CD4-positive, alpha-beta T cell (primary cell): ENCODE data around the gene SCG5. TPM values are rescaled to one million over a fixed set of nuclear protein-coding genes. Genes with fewer than 3 reads are reported as not detected.

ENCODE experiments used
- ATAC-seq: fragments of 200-7000 bp; cut with Tn5 transposase; one replicate; pipeline ENCODE4 v1.10.0; 2022; ENCODE audit warnings: mild to moderate bottlenecking; ENCODE audit not compliant: poor library complexity
- CTCF ChIA-PET: fragments of 350-600 bp; sonication (Branson Sonifier 250); formaldehyde crosslinking; loops from one replicate; lab custom pipeline; 2021; ENCODE audit warnings: antibody characterized with exemption, inconsistent platforms; lab: Charles Lee
- POLR2A ChIA-PET: fragments of 350-600 bp; sonication (Branson Sonifier 250); formaldehyde crosslinking; loops from one replicate; lab custom pipeline; 2021; ENCODE audit warnings: antibody characterized with exemption, inconsistent platforms; lab: Charles Lee
- DNase-seq, 14 experiments: peaks; one replicate each; pipeline ENCODE4 v3.0.0-alpha.2; 2013 to 2020; ENCODE audit warnings: mixed read lengths in 2 of 14
- H3K27ac ChIP-seq, 2 donors: one replicate each; pipeline versions ENCODE4 v1.5.1 to v1.7.0; 2013; ENCODE audit warnings: low read length in 2 of 2, low read depth in 1 of 2, mild to moderate bottlenecking in 1 of 2
- H3K27me3 ChIP-seq, 2 experiments: 1 replicate in 1 of 2; 2 replicates in 1 of 2; pipeline versions ENCODE4 v1.6.1 to v1.7.0; 2013; ENCODE audit warnings: low read length in 2 of 2, control low read depth in 1 of 2, mild to moderate bottlenecking in 1 of 2, moderate library complexity in 1 of 2; ENCODE audit not compliant: insufficient read depth in 2 of 2, control insufficient read depth in 1 of 2
- H3K36me3 ChIP-seq: one replicate; pipeline ENCODE4 v1.6.1; 2013; ENCODE audit warnings: low read length, control low read depth; ENCODE audit not compliant: insufficient read depth
- H3K4me1 ChIP-seq: one replicate; pipeline ENCODE4 v1.6.1; 2013; ENCODE audit warnings: low read length, control low read depth; ENCODE audit not compliant: insufficient read depth
- H3K4me3 ChIP-seq: one replicate; pipeline ENCODE4 v1.5.1; 2013; ENCODE audit warnings: mild to moderate bottlenecking, low read length, moderate library complexity
- H3K9me3 ChIP-seq, 2 experiments: 1 replicate in 1 of 2; 2 replicates in 1 of 2; pipeline versions ENCODE4 v1.6.1 to v1.7.0; 2013; ENCODE audit warnings: low read length in 2 of 2, mild to moderate bottlenecking in 2 of 2, control low read depth in 1 of 2, moderate library complexity in 1 of 2; ENCODE audit not compliant: control insufficient read depth in 1 of 2, insufficient read depth in 1 of 2
- H3K27ac Mint-ChIP-seq: one replicate; pipeline ENCODE4 v1.8.0; 2020; ENCODE audit warnings: mixed read lengths
- H3K27me3 Mint-ChIP-seq: one replicate; pipeline ENCODE4 v1.8.0; 2021; ENCODE audit warnings: mixed read lengths
- H3K36me3 Mint-ChIP-seq: one replicate; pipeline ENCODE4 v1.8.0; 2021; ENCODE audit warnings: low read depth, mixed read lengths
- H3K4me1 Mint-ChIP-seq: one replicate; pipeline ENCODE4 v1.8.0; 2021; ENCODE audit warnings: low read depth, mixed read lengths
- H3K4me3 Mint-ChIP-seq: one replicate; pipeline ENCODE4 v1.8.0; 2020; ENCODE audit warnings: mild to moderate bottlenecking, mixed read lengths
- H3K9me3 Mint-ChIP-seq: one replicate; pipeline ENCODE4 v1.8.0; 2020; ENCODE audit warnings: mixed read lengths
- CTCF ChIP-seq: fragments of 200-600 bp; IDR thresholded peaks from one replicate; pipeline ENCODE4 v1.8.0; 2022; ENCODE audit warnings: antibody characterized with exemption, mild to moderate bottlenecking
- intact Hi-C, 2 experiments: fragments of 100-400 bp; cut with DNase I in 1 of 2; cut with micrococcal nuclease in 1 of 2; formaldehyde crosslinking; loops; one replicate each; pipeline versions ENCODE4 v1.15.1 to v1.9.0; 2023 to 2025; cut with DNase I, micrococcal nuclease
- total RNA-seq, 174 experiments: library from RNA in 2 of 174; stranded (reverse) in 2 of 174; gene quantifications; one replicate each; pipeline ENCODE4 v1.2.3 and lab custom pipeline; 2021 to 2026

SCG5 gene
- total RNA-seq, 2 experiments from 2014 or later, result not detected

- no peak for TF ChIP-seq CTCF
- POLR2A ChIA-PET, result no interaction called here
- intact Hi-C loops, result no loop called here
- no peaks in the 10 kb centered on the region for H3K36me3 ChIP-seq
- peaks cover 42% of the 10 kb centered on the region for H3K27me3 Mint-ChIP-seq
- H3K9me3 Mint-ChIP-seq, result no peaks in the 10 kb centered on the region
- no peak for DNase-seq
- ATAC-seq, result no peak
- H3K4me3 ChIP-seq, result no peak overlapping the region
- peaks cover 0 to 6% of the 10 kb centered on the region in 2 experiments for H3K9me3 ChIP-seq
- CTCF ChIA-PET, result no interaction called here
- no peaks in the 10 kb centered on the region for H3K4me1 ChIP-seq
- no peak overlapping the region for H3K4me3 Mint-ChIP-seq
- no peak overlapping the region for H3K27ac Mint-ChIP-seq
- H3K27ac ChIP-seq, result no peak overlapping the region
- H3K4me1 Mint-ChIP-seq, result no peaks in the 10 kb centered on the region
- no peaks in the 10 kb centered on the region for H3K36me3 Mint-ChIP-seq
- peaks cover 4 to 10% of the 10 kb centered on the region in 2 experiments for H3K27me3 ChIP-seq
Observed at GRCh38 chr15:32733281-32733680, 91.8 kb downstream of the SCG5 start.

- no peak overlapping the region for H3K4me3 ChIP-seq
- no peaks in the 10 kb centered on the region for H3K4me1 Mint-ChIP-seq
- TF ChIP-seq CTCF, result no peak
- H3K4me3 Mint-ChIP-seq, result no peak overlapping the region
- no peaks in the 10 kb centered on the region for H3K9me3 ChIP-seq
- intact Hi-C loops, result no loop called here
- H3K36me3 Mint-ChIP-seq, result no peaks in the 10 kb centered on the region
- ChIA-PET POLR2A (no interaction called here), CTCF (no interaction called here)
- no peak overlapping the region for H3K27ac ChIP-seq
- no peaks in the 10 kb centered on the region for H3K4me1 ChIP-seq
- DNase-seq (no peak), ATAC-seq (no peak)
- H3K27me3 ChIP-seq, result peaks cover 3 to 10% of the 10 kb centered on the region in 2 experiments
- peaks cover 4% of the 10 kb centered on the region for H3K9me3 Mint-ChIP-seq
- H3K36me3 ChIP-seq, result no peaks in the 10 kb centered on the region
- no peak overlapping the region for H3K27ac Mint-ChIP-seq
- H3K27me3 Mint-ChIP-seq, result peaks cover 27% of the 10 kb centered on the region
Observed at GRCh38 chr15:32735989-32736700, 94.6 kb downstream of the SCG5 start.

- H3K27ac ChIP-seq, result no peak overlapping the region
- POLR2A ChIA-PET, result no interaction called here
- CTCF ChIA-PET, result no interaction called here
- peaks cover 0 to 8% of the 10 kb centered on the region in 2 experiments for H3K27me3 ChIP-seq
- no peaks in the 10 kb centered on the region for H3K36me3 ChIP-seq
- Mint-ChIP-seq H3K36me3 (no peaks in the 10 kb centered on the region), H3K9me3 (peaks cover 4% of the 10 kb centered on the region), H3K27me3 (peaks cover 21% of the 10 kb centered on the region), H3K4me1 (no peaks in the 10 kb centered on the region), H3K4me3 (no peak overlapping the region), H3K27ac (no peak overlapping the region)
- intact Hi-C loops, result no loop called here
- no peaks in the 10 kb centered on the region for H3K9me3 ChIP-seq
- no peak for TF ChIP-seq CTCF
- no peak overlapping the region for H3K4me3 ChIP-seq
- no peak for ATAC-seq
- DNase-seq, result no peak
- H3K4me1 ChIP-seq, result no peaks in the 10 kb centered on the region
Observed at GRCh38 chr15:32736701-32737061, 95.2 kb downstream of the SCG5 start.
